Calu3 (cell line): Measurements from ENCODE around the gene LRRN4. TPM values are rescaled to one million over a fixed set of nuclear protein-coding genes. Genes with fewer than 3 reads are reported as not detected.

Source experiments
- BruUV-seq: library from RNA; stranded (reverse); fragments of 400-500 nt; replicated peaks from 2 replicates; lab custom pipeline; 2021; lab: Mats Ljungman, UMichigan
- CTCF ChIA-PET: fragments of 300-600 bp; sonication (Branson Sonifier 250); formaldehyde crosslinking; loops from one replicate; lab custom pipeline; 2022; ENCODE audit warnings: antibody characterized with exemption; lab: Charles Lee
- DNase-seq: peaks from one replicate; pipeline ENCODE4 v3.0.0; 2022
- H3K27ac Mint-ChIP-seq: one replicate; pipeline ENCODE4 v1.8.0; 2022; ENCODE audit warnings: mixed read lengths; ENCODE audit not compliant: unreplicated experiment
- H3K27me3 Mint-ChIP-seq: one replicate; pipeline ENCODE4 v1.8.0; 2022; ENCODE audit warnings: mixed read lengths; ENCODE audit not compliant: unreplicated experiment
- H3K36me3 Mint-ChIP-seq: one replicate; pipeline ENCODE4 v1.8.0; 2022; ENCODE audit warnings: mild to moderate bottlenecking, moderate library complexity, mixed read lengths; ENCODE audit not compliant: insufficient read depth, unreplicated experiment
- H3K4me1 Mint-ChIP-seq: one replicate; pipeline ENCODE4 v1.8.0; 2022; ENCODE audit warnings: mild to moderate bottlenecking, low read depth, mixed read lengths; ENCODE audit not compliant: unreplicated experiment
- H3K4me3 Mint-ChIP-seq: one replicate; pipeline ENCODE4 v1.8.0; 2022; ENCODE audit warnings: mild to moderate bottlenecking, low read depth, moderate library complexity, mixed read lengths; ENCODE audit not compliant: unreplicated experiment
- H3K9me3 Mint-ChIP-seq: one replicate; pipeline ENCODE4 v1.8.0; 2022; ENCODE audit warnings: low read depth, mixed read lengths; ENCODE audit not compliant: unreplicated experiment
- CTCF ChIP-seq: fragments of 200-600 bp; IDR thresholded peaks from one replicate; pipeline ENCODE4 v1.8.0; 2022; ENCODE audit warnings: antibody characterized with exemption; ENCODE audit not compliant: unreplicated experiment
- intact Hi-C: fragments of 100-400 bp; cut with micrococcal nuclease; formaldehyde crosslinking; loops from one replicate; pipeline ENCODE4 v1.10.0; 2022; ENCODE audit not compliant: unreplicated experiment
- total RNA-seq: library from RNA; stranded (reverse); gene quantifications from 2 replicates; pipeline ENCODE4 v1.2.3, GENCODE V29; 2022

Gene LRRN4
- total RNA-seq, 1 experiment from 2014 or later: 2.6 TPM

- H3K27ac Mint-ChIP-seq: no peak overlapping the region
- no peaks in the 10 kb centered on the region for H3K27me3 Mint-ChIP-seq
- intact Hi-C loops: no loop called here
- BruUV-seq: no TSS peak
- CTCF ChIA-PET: interaction anchor here (0.6 kb wide), 1 partner anchor 231 kb away, joined by 4 read pairs; no protein-coding TSS in a partner anchor
- no peak overlapping the region for H3K4me3 Mint-ChIP-seq
- H3K36me3 Mint-ChIP-seq: peaks cover 5% of the 10 kb centered on the region
- no peaks in the 10 kb centered on the region for H3K9me3 Mint-ChIP-seq
- no peak for TF ChIP-seq CTCF
- DNase-seq: no peak
- no peaks in the 10 kb centered on the region for H3K4me1 Mint-ChIP-seq
Observed at GRCh38 chr20:6029538-6029937, 24.3 kb downstream of the LRRN4 start.

- CTCF ChIA-PET: interaction anchor here (0.6 kb wide), 1 partner anchor 230 kb away, joined by 4 read pairs; no protein-coding TSS in a partner anchor
- H3K4me1 Mint-ChIP-seq: no peaks in the 10 kb centered on the region
- H3K4me3 Mint-ChIP-seq: no peak overlapping the region
- no TSS peak for BruUV-seq
- intact Hi-C loops: no loop called here
- DNase-seq: no peak
- H3K27me3 Mint-ChIP-seq: no peaks in the 10 kb centered on the region
- H3K27ac Mint-ChIP-seq: no peak overlapping the region
- TF ChIP-seq CTCF: no peak
- no peaks in the 10 kb centered on the region for H3K9me3 Mint-ChIP-seq
- peaks cover 5% of the 10 kb centered on the region for H3K36me3 Mint-ChIP-seq
Observed at GRCh38 chr20:6028818-6029217, 25.0 kb downstream of the LRRN4 start.

- Mint-ChIP-seq H3K27me3 (no peaks in the 10 kb centered on the region), H3K4me3 (no peak overlapping the region), H3K27ac (no peak overlapping the region), H3K4me1 (no peaks in the 10 kb centered on the region), H3K36me3 (peaks cover 6% of the 10 kb centered on the region), H3K9me3 (no peaks in the 10 kb centered on the region)
- DNase-seq: no peak
- no peak for TF ChIP-seq CTCF
- CTCF ChIA-PET: no interaction called here
- intact Hi-C loops: no loop called here
- BruUV-seq: no TSS peak
Observed at GRCh38 chr20:6026051-6026450, 27.8 kb downstream of the LRRN4 start.

DNA sequence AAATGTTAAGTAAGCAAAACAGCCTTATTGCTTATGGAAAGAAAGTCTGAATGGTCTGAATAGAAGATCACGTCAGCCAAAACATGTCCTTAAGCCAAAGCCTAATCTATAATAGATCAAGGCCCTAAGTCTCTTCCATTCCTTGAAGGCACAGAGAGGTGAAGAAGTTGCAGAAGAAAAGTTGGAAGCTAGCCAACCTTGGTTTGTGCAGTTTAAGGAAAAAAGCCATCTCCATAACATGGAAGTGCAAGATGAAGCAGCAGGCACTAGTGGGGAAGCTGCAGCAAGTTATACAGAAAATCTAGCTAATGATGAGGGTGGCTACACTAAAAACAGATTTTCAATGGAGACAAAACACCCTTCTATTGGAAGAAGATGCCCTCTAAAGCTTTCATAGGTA is 29.1 kb downstream of the LRRN4 start:
- Mint-ChIP-seq H3K4me1 (no peaks in the 10 kb centered on the region), H3K4me3 (no peak overlapping the region), H3K27ac (no peak overlapping the region), H3K27me3 (no peaks in the 10 kb centered on the region), H3K9me3 (no peaks in the 10 kb centered on the region), H3K36me3 (peaks cover 10% of the 10 kb centered on the region)
- DNase-seq: no peak
- TF ChIP-seq CTCF: no peak
- CTCF ChIA-PET: no interaction called here
- intact Hi-C loops: no loop called here
- no TSS peak for BruUV-seq
